ENCODE data around the gene ABCD4. TPM values are rescaled to one million over a fixed set of nuclear protein-coding genes. Genes with fewer than 3 reads are reported as not detected.

Gene ABCD4
- polyA plus RNA-seq, 4 donors, result 74.6 to 156 (median 116) TPM

GRCh38 chr14:74238974-74239847 lies 63.5 kb downstream of the ABCD4 start, which contains the start of gene VSX2:
TSS of gene VSX2 (plus strand) at chr14:74239449. CDS start at chr14:74239562, 113 bp downstream.
- DNase-seq (ENCODE audit: low read depth in 4 of 4, low spot score in 2 of 4), result no peak

GRCh38 chr14:74237441-74237840 lies 65.3 kb downstream of the ABCD4 start:
- DNase-seq (ENCODE audit: low read depth in 4 of 4, low spot score in 2 of 4), result no peak

Other genes starting within 250 kb of the ABCD4 start
- 100 to 1,000 TPM in 2 of 4 donors, 10 to 100 TPM in 2; 76.3 to 126 (median 104) TPM for gene ALDH6A1, start 218.5 kb downstream of the ABCD4 start, polyA plus RNA-seq (ENCODE audit: insufficient read length in 4 of 4)
- gene LIN52, start 218.0 kb downstream of the ABCD4 start, polyA plus RNA-seq (ENCODE audit: insufficient read length in 4 of 4), result 10 to 100 TPM; 15.7 to 20.2 (median 17.8) TPM
- gene VSX2, start 63.5 kb downstream of the ABCD4 start, polyA plus RNA-seq (ENCODE audit: insufficient read length in 4 of 4), result under 1 TPM; 0.05 to 0.11 (median 0.08) TPM
- gene VRTN, start 45.5 kb upstream of the ABCD4 start, polyA plus RNA-seq (ENCODE audit: insufficient read length in 4 of 4), result not detected
- gene SYNDIG1L, start 123.3 kb upstream of the ABCD4 start, polyA plus RNA-seq (ENCODE audit: insufficient read length in 4 of 4), result under 1 TPM; 0.21 to 0.29 (median 0.26) TPM
- 100 to 1,000 TPM; 302 to 330 (median 316) TPM for gene NPC2, start 190.4 kb upstream of the ABCD4 start, polyA plus RNA-seq (ENCODE audit: insufficient read length in 4 of 4)
- gene ISCA2, start 190.8 kb upstream of the ABCD4 start, polyA plus RNA-seq (ENCODE audit: insufficient read length in 4 of 4), result 10 to 100 TPM; 36.1 to 43.5 (median 42.7) TPM